ELR (cell line): ENCODE data around the gene PUS10.
"Not testable (repeated sequence)": the region's sequence is repeated elsewhere in the genome, so short reads cannot be mapped to it uniquely, and the experiment has no call there.

Source experiments
- DNase-seq: peaks from one replicate; pipeline ENCODE4 v3.0.0-alpha.2; 2015; ENCODE audit warnings: low read depth

PUS10 gene, protein sequence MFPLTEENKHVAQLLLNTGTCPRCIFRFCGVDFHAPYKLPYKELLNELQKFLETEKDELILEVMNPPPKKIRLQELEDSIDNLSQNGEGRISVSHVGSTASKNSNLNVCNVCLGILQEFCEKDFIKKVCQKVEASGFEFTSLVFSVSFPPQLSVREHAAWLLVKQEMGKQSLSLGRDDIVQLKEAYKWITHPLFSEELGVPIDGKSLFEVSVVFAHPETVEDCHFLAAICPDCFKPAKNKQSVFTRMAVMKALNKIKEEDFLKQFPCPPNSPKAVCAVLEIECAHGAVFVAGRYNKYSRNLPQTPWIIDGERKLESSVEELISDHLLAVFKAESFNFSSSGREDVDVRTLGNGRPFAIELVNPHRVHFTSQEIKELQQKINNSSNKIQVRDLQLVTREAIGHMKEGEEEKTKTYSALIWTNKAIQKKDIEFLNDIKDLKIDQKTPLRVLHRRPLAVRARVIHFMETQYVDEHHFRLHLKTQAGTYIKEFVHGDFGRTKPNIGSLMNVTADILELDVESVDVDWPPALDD

DNA sequence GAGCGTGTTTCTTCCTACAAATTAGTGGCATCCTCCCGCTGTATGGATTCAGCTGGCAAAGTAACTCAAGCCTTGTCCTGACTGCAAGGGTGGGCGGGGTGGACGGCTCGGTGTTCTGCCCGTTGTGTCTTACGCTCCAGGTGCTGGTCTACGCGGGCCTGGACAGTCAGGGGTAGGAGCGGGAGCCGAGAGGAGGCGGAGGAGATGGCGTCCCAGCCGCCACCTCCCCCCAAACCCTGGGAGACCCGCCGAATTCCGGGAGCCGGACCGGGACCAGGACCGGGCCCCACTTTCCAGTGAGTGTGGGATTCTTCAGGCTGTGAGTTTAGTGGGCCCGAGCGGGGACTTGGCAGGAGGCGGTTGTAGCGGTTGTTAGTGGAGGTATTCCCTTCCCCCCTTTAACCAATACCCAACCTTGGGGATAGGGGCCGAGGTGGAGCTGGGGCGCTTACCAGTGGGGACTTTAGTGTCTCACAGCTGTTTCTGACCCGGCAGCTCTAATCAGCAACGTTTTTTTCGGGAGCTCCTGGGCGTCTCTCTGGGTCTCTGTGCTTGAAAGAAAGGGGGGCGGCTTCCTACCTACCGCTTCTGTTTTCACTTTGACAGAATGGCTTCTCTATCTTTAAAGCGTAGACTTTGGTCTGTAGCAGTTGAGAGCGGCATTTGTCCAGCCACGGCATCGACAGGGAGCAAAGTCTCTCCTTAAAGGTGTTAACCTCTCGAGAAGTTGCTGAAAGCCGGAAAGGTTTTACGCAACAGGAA, at the start of gene PUS10, which contains the start of gene PEX13:
PUS10 (minus strand) TSS at position 700 of the 762 bp plus-strand sequence. CDS start 6,365 bp downstream, outside the sequence.
PEX13 (plus strand) TSS at position 165 of the 762 bp plus-strand sequence; CDS start at position 205, 40 bp downstream.
- peak; percentile 81 for DNase-seq

DNA sequence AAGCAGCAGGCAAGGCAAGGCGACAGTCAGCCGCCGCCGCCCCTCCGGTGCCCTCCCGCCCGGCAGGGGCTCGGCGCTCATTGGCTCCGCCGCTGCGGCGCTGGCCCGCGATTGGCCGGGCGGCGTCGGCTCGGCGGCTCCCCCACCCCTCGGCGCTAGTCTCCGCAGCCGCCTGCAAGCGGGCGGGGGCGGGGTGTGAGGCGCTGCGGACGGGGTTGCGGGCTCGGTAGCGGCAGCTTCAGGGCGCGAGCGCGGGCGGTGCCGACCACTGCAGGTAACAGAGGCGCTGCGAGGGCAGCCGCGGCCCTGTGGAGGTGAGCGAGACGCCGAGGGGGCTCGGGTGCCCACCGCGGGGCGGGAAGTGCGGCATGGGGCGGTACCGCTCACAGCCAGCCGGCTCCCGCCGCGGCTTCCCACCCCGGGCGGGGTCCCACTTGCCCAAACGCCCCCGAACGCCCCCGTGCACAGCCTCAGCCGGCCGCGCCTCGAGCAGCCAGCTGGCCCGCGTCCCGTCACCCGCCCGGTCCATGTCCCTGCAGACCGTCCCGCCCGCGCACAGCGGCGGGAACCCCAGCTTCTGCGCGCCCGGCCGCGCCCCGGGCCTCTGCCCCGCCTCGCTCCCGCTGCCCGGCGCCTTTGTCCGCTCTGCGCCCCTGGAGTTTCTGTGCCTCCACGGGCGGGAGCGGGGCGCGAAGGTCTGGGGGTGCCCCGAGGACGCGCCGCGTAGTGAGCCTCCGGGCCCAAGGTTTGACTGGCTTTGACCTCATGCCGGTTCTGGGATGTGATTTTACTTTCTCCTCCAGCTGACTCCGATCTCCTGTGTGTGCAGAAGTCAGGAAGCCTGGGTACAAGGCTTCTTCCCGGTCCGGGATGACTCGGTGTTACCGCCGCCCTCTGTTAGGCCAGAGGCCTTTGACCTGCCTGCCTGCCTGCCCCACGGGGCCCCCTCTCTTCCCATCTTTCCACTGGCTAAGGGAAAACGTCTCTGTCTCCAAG, 48.0 kb upstream of the PUS10 start, which contains the start of gene SANBR:
SANBR (plus strand) TSS at position 158 of the 996 bp plus-strand sequence. CDS start 4,480 bp downstream, outside the sequence.
- peak; percentile 88 for DNase-seq

DNA sequence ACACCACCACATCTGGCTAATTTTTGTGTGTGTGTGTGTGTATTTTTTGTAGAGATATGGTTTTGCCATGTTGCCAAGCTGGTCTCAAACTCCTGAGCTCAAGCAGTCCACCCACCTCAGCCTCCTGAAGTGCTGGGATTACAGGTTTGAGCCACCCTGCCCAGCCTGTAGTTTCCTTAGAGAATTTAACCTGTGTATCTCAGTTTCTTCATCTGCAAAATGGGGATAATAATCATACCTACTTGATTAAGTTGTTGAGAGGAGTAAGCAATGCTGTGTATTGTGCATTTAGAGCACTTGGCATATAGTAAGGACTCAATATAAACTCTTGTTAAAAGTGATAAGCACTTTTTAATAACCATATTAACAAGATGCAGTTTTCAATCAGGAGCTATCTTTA, 41.3 kb upstream of the PUS10 start:
- no peak for DNase-seq

DNA sequence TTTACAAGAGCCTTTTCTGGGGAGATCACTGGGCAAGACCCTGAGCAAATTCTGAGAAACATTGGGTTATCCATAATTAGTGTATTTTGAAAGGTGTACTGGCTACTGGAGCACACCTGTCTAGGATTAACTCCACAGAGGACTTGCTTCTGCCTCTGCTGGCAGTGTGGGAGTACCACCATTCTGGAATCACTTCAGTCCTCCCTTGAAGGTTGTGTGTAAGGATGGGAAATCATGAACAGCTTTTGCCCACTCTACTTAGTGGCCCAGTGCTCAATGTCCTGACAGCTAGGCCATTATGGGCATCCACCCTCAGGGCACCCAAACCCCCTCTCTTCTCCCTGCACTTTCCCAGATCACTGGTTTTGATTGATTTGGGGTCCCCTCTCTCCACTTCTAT, 39.5 kb upstream of the PUS10 start:
- DNase-seq = no peak

DNA sequence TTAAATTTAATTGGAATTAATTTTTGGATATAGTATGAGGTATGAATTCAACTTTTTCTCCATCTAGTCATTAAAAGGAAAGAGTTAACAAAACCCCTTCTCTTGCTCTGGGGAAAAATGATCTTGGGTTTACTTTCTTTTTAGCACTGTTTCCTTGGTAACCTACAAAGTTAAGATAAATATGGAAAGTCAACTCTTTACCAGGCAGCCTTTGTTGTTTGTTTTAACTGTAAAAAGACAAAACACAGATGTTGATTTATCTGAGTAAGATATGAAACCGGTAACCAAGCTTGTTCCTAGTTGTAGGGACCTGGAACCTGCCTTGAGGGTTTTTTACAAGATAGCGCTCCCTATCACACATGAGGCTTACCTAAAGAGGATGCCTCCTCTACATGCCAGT, 37.5 kb upstream of the PUS10 start:
- DNase-seq = no peak

GRCh38 chr2:61045999-61046398, 27.9 kb upstream of the PUS10 start:
- DNase-seq = no peak

- no peak for DNase-seq
Measured at GRCh38 chr2:61045226-61045625, 27.2 kb upstream of the PUS10 start.

GRCh38 chr2:61044636-61045035, 26.6 kb upstream of the PUS10 start:
- no peak for DNase-seq

DNA sequence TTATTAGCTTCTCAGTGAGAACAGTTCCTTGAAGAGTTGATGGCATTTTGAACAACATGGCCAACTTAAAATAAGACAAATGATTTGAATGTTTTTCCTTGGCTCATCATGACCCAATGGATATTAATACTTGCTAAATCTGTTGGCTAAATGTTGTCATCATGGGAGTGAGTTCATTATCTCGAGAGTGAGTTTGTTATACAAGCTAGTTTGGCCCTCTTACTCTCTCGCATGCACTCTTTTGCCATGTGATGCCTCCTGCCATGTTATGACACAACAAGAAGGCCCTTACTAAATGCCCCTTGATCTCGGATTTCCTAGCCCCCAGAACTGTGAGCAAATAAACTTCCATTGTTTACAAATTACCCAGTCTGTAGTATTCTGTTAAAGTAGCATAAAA, 24.8 kb upstream of the PUS10 start:
- DNase-seq = no peak

DNA sequence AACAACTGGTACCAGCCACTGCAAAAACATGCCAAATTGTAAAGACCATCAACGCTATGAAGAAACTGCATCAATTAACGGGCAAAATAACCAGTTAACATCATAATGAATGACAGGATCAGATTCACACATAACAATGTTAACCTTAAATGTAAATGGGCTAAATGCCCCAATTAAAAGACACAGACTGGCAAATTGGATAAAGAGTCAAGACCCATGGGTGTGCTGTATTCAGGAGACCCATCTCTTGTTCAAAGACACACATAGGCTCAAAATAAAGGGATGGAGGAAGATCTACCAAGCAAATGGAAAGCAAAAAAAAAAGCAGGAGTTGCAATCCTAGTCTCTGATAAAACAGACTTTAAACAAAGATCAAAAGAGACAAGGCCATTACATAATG, 18.6 kb upstream of the PUS10 start:
- DNase-seq = not testable (repeated sequence)

GRCh38 chr2:61034592-61034991, 16.5 kb upstream of the PUS10 start:
- not testable (repeated sequence) for DNase-seq

DNA sequence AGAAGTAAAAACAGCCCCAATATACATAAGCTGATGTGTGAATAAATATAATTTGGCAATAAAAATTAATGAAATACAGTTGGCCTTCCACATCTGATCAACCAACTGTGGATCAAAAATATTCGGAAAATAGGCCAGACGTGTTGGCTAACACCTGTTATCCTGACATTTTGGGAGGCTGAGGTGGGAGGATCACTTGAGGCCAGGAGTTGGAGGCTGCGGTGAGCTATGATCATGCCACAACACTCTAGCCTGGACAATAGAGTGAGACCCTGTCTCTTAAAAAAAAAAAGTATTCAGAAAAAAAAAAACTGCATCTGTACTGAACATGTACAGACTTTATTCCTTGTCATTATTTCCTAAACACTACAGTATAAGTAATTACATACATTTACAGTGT, 11.5 kb upstream of the PUS10 start:
- no peak for DNase-seq

DNA sequence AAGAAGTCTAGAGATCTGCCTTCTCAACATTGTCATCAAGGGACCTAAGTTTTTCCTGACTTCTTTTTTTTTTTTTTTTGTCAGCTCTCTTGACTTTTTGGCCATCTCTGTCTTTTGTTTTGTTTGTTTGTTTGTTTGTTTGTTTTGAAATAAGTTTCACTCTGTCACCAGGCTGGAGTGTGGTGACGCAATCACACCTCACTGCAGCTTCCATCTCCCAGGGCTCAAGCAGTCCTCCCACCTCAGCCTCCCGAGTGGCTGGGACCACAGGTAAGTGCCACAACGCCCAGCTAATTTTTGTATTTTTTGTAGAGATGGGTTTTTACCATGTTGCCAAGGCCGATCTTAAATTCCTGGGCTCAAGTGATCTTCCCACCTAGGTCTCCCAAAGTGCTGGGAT, 5.6 kb upstream of the PUS10 start:
- DNase-seq = no peak

DNA sequence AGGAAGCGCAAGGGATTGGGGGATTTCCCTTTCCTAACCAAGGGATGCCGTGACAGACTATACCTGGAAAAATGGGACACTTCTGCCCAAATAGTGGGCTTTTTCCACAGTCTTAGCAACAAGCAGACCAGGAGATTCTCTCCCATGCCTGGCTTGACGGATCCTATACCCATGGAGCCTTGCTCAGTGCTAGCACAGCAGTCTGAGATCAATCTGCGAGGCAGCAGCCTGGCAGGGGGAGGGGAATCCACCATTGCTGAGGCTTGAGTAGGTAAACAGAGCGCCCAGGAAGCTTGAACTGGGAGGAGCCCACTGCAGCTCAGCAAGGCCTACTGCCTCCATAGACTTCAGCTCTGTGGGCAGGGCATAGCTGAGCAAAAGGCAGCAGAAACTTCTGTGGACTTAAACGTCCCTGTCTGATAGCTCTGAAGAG, 3.2 kb upstream of the PUS10 start:
- DNase-seq = no peak

DNA sequence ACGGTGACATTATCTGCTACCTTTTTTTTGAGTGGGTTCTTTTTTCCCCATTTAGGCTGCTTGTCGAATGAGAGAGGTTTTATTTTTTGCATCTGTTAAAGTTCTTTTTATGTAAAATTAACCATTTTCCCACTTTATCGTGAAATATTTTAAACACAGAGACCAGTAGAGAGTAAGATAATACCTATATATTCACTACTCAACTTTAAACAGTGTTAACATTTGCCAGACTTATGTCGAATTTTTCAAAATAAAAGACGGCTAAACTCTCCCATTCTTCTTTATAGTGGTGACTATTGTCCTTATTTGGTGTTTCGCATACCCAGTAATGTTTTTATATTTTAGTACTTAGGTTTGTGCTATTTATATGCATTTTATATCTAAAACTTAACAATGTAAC, 743 bp upstream of the PUS10 start:
- DNase-seq = no peak

DNA sequence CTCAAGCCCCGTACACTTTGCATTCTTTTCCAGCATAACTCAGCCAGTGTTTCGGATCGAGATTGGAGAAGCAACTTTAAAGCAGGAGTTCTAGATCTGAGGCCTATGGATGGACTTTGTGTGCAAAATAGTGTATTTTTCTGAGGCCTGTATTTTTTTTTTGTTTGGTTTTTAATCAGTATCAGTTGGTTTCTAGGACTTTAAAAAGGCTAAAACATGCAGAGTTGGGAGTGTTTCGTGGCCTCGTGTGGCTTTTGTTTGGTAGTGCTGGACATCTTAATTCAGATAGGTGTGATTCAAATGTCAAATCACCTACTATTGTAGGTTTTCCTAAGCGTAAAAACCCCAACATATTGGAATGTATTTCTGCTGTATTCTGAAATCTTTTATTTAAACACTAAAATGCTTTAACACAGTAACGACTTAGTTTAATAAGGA, 282 bp upstream of the PUS10 start:
- no peak for DNase-seq

DNA sequence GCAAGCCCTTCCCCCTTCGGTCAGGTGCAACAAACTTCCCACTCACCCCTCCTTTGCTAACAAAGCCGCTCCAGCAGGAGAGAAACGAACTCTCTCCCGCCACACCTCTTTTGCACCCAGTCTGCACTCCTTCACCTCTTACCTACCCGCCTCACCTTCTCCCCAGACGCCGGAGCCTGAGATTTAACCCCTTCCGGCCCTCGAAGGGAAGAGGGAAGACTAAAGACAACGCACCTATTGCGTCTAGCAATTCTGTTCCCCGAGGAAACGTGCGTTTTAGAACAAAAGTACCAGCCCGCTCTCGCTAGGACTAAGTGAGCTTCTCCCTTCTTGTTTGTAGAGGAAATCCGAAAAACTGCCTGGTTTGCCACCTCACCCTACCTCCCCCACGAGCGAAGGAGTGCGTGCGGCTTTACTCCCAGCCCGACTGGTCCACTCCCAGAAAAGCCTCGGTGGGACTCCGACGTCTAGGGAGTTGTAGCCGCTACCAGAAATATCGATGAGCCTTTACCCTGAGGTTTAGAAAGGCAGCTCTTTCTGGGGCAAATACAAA, 976 bp downstream of the PUS10 start:
- DNase-seq = peak; percentile 81

DNA sequence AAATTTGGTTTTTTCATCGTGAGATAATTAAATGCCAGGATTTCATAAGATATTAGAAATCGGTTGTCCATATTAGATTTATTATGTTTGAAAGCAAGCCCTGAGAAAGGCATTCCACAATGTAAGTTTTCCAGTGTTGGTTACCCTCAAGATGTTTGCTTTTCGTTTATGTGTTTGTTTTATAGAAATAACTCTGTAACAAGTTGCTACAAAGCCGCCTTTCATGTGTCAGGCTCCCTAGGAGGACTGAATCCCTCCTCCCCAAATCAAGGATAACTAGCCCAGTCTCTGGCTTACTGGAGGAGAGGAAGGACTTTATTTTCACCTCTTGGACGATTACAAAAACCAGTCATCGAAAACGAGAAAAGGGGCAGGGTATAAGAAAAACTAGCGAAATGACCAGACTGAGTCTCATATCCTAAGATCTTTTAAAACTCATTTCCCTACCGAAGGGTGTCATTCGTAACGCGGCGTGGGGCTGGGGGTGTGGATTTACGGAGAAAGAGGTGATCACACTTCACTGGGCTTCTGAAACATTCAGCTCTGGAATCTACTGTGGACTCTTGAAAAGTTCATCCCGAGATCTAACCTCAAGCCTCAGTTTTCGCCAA, 1.6 kb downstream of the PUS10 start:
- peak; percentile 9 for DNase-seq

GRCh38 chr2:61015976-61016375, 2.1 kb downstream of the PUS10 start:
- no peak for DNase-seq

DNA sequence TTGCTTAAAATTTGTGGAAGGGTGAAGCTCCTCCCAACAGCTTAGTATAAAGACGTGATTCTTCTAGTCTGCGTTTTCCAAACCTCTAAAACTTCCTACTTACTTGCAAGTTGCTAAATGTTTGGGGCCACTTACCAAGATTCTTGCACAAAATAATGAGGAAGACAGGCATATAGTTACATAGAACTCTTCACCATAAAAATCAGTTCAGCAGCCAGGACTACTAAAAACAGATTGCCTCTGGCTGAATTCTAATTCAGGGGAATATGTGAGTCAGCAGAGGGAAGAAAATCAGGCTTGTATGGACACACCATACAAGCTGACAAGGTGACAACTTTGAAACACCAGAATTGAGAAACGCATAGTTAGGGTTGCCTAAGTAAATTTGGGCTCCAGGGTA, 3.3 kb downstream of the PUS10 start:
- no peak for DNase-seq

GRCh38 chr2:61013382-61013781, 4.7 kb downstream of the PUS10 start:
- DNase-seq = no peak
